CD4-positive, alpha-beta T cell treated with Interferon alpha-2 for 1 hour (primary cell): Measurements from ENCODE around the gene GDF15.
A peak's percentile ranks its signal among the peaks of the same experiment; 100 is the strongest.
"Not testable (repeated sequence)": the region's sequence is repeated elsewhere in the genome, so short reads cannot be mapped to it uniquely, and the experiment has no call there.

Experiments used
- DNase-seq, 2 donors: peaks; one replicate each; pipeline ENCODE4 v3.0.0-alpha.2; 2020 to 2022

The GDF15 gene

GRCh38 chr19:18364277-18364825, 21.6 kb upstream of the GDF15 start:
- DNase-seq, result not testable (repeated sequence)

- DNase-seq, result no peak
Observed at GRCh38 chr19:18364826-18365528, 21.0 kb upstream of the GDF15 start.

GRCh38 chr19:18366021-18366435, 19.9 kb upstream of the GDF15 start:
- no peak for DNase-seq

- no peak for DNase-seq
Observed at GRCh38 chr19:18368504-18369222, 17.3 kb upstream of the GDF15 start.

- no peak for DNase-seq
Observed at GRCh38 chr19:18373407-18373891, 12.5 kb upstream of the GDF15 start.

GRCh38 chr19:18373892-18374629, 11.9 kb upstream of the GDF15 start:
- DNase-seq, result peak; percentile 62 to 84

GRCh38 chr19:18377026-18377425, 8.9 kb upstream of the GDF15 start:
- DNase-seq, result no peak

- DNase-seq, result peak in 1 of 2 donors; percentile 37
Observed at GRCh38 chr19:18379803-18380747, 5.9 kb upstream of the GDF15 start.

- DNase-seq, result no peak
Observed at GRCh38 chr19:18380843-18381242, 5.1 kb upstream of the GDF15 start.

- not testable (repeated sequence) for DNase-seq
Observed at GRCh38 chr19:18383622-18384021, 2.3 kb upstream of the GDF15 start.

- DNase-seq, result no peak
Observed at GRCh38 chr19:18384775-18385174, 1.2 kb upstream of the GDF15 start.

GRCh38 chr19:18385359-18385674, 641 bp upstream of the GDF15 start:
- no peak for DNase-seq

GRCh38 chr19:18386543-18387271, 749 bp downstream of the GDF15 start:
- DNase-seq, result no peak

GRCh38 chr19:18388100-18388959, 2.4 kb downstream of the GDF15 start:
- peak; percentile 83 to 87 for DNase-seq

- no peak for DNase-seq
Observed at GRCh38 chr19:18388960-18389725, 3.2 kb downstream of the GDF15 start.

- no peak for DNase-seq
Observed at GRCh38 chr19:18389726-18390064, 3.7 kb downstream of the GDF15 start.

GRCh38 chr19:18390065-18390907, 4.3 kb downstream of the GDF15 start:
- no peak for DNase-seq

GRCh38 chr19:18391509-18392075, 5.6 kb downstream of the GDF15 start:
- DNase-seq, result no peak
